ENCODE measurements around the gene PIGR. TPM values are rescaled to one million over a fixed set of nuclear protein-coding genes. Genes with fewer than 3 reads are reported as not detected.

The PIGR gene, protein sequence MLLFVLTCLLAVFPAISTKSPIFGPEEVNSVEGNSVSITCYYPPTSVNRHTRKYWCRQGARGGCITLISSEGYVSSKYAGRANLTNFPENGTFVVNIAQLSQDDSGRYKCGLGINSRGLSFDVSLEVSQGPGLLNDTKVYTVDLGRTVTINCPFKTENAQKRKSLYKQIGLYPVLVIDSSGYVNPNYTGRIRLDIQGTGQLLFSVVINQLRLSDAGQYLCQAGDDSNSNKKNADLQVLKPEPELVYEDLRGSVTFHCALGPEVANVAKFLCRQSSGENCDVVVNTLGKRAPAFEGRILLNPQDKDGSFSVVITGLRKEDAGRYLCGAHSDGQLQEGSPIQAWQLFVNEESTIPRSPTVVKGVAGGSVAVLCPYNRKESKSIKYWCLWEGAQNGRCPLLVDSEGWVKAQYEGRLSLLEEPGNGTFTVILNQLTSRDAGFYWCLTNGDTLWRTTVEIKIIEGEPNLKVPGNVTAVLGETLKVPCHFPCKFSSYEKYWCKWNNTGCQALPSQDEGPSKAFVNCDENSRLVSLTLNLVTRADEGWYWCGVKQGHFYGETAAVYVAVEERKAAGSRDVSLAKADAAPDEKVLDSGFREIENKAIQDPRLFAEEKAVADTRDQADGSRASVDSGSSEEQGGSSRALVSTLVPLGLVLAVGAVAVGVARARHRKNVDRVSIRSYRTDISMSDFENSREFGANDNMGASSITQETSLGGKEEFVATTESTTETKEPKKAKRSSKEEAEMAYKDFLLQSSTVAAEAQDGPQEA
- not detected in 2 replicates for total RNA-seq (2014; rRNA removed; shearing (Covaris generic))

DNA sequence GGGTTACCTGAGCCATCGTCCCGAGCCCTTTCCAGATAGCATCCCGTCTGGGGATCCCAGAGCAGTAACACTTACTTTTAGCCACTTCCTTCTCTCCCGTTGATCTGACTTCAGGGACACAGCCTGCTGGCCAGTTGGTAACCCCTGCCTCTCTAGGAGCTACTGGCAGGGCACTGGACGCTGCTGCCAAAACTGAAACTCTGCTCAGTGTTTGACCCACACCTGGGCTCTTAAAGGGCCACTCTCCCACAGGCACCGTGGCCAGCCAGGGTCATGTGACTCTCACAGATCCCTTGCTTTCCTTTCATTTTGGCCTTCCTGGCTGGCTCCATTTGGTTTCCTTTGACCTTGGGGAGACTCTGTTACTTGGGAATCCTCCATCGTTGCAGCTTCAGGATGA is at the start of gene PIGR:
PIGR (minus strand) TSS at position 206 of the 400 bp plus-strand sequence. CDS start 5,935 bp downstream, outside the sequence.
- no peak for DNase-seq (ENCODE audit: low read depth)

DNA sequence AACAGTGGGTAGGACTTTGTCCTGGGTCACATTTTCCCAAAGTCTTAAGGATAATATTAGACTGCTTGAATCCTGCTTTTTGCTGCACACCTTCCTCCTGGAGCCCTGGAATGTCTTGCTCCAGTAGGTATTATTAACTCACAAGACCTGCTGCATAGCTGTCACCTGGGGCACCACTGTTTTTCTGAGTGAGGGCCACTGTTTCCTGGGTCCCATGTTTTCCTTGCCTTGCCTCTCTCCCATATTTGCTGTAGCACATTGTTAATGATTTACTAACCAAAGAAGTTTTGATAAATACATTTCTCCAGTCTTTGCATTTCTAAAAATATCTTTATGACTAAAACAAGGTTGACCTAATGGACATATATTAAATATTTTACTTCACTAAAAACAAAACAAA is 46.5 kb upstream of the PIGR start:
- no peak for DNase-seq (ENCODE audit: low read depth)

DNA sequence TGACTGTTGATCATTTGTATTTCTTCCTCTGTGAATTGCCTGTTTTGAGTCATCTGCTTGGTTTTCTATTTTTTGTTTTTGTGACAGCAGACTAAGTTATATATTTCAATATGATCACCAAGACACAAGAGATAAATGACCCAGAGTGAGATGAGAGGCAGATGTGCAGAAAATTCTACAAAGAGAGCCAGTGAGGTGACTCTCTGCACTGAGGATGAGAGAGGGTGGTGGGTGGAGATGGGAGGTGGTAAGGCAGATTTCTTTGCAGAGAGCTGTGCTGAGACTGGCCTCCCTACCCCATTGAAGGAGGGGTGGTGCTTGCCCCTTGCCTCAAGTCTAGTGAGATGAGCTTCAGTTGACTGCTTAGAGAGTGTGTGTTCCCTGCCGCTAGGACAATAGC is 41.6 kb upstream of the PIGR start:
- DNase-seq (ENCODE audit: low read depth), result no peak

DNA sequence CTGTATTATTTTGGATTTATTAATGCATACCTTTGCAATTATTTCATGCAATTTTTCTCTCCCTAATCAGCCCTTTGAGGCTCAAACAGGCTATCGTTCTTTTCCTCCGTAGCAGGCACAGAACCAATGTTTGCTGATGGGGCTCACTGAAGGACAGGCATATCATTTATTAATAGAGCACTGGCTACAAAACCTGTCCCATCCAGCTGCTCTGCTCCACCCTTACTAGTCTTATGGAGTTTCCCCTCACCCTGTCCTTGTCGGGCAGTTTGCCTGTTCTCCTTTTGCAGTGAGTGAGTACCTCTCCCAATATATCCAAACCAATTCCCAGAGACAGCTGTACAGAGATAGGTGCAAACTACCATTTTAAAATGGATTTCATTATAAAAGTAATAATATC is 40.6 kb upstream of the PIGR start:
- DNase-seq (ENCODE audit: low read depth), result no peak

DNA sequence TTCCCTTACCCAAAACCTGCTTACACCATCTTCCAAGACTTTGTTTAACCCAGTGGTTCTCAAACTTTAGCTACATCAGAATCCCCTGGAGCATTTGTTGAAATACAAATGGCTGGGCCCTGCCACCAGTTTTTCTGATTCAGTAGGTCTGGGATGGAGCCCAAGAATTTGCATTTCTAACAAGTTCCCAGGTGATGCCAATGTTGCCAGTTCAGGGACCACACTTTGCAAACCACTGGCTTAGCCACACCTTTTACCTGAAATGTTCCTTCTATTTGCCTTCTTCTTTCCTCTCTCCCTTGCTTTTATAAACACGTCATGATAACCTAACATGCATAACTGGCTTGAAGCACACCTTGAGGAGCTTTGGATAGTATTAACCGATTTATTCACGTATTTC is 40.1 kb upstream of the PIGR start:
- DNase-seq (ENCODE audit: low read depth), result no peak

DNA sequence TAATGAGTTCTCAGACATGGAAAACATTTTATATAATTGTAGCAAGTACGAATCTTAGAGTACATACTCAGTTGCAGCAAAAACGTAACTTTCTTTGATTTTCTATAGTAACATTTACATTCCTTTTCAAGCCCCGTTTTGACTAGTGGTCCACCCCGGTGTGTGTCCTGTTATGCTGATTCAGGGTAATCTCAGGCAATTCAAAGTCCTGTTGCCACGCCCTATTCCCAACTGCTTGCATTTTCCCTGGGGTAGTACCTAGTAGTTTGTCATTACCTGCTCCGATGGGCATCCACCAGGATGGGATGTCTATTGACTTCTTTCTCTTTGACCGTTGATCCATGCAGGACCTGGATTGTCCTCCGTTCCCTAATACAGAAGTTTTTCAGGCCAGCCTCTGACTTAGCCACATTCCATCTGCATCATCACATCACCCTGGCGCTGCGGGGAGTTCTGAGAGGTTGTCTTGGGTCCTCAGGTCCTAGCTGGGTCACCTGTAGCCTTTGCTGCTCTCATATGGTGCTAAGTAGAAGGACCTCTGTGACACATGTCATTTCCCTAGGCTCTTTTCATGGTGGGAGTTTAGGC is 39.0 kb upstream of the PIGR start:
- DNase-seq (ENCODE audit: low read depth), result no peak

DNA sequence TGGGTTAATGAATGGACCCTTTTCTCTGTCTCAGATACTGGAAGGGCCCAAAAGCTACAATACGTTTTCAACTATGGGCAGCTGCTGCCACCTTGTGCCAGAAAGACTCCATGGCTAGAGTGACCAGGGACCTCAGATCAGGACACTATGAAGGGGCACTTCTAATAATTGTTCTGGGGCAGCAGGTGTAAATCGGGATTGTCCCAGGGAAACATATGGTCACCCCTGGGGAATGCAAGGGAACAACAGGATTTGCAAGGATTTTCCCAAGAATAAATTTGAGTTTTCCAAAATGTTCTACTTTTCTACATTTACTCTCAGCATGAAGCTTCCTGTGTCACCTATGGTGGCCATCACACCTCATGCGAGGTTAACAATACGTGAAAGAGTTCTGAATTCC is 36.0 kb upstream of the PIGR start:
- DNase-seq (ENCODE audit: low read depth), result peak; percentile 55

DNA sequence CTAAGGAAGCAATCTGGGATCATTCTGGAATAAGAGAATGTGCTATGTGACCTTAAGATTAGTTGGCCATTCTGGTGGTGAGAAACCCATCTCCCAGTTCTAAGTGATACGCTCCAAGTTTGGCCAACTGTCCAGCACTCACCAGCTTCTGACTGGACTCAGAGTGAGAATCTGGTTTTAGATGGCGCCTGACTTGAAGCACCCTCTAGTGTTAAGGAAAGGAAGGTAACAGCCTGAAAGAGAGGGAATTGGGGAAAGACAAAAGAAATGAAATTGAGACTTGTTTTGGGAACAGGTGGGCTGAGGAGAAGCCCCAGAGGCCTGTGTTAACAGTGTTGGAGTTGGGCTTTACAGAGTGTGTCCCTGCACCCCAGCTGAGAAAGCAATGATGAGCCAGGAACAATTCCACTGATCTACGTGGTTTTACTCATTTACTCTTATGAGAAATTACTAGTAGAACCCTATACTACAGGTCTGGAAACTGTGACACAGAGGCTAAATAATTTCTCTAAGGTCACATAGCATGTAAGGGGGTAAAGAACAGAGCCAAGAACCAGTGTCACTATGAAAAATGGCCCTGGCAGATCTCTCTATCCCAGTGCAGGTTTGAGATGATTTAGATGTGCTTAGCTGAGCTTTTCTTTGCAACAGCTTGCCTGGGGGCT is 33.2 kb upstream of the PIGR start:
- DNase-seq (ENCODE audit: low read depth), result peak; percentile 9

DNA sequence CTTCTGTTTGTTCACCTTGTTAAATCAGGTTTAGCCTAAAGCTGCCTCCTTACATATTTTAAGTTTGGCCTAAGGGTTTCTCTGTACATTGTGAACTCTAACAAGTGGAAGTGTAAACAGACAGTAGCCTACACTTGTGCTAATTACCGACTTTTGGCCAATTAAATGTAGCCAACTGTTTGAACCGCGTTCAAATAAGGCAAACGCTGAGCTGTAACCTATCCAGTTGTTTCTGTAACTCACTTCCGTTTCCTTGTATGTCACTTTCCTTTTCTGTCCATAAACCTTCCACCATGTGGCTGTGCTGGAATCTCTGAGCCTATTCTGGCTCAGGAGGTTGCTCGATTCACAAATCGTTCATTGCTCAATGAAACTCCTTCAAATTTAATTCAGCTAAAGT is 32.0 kb upstream of the PIGR start:
- DNase-seq (ENCODE audit: low read depth), result no peak

DNA sequence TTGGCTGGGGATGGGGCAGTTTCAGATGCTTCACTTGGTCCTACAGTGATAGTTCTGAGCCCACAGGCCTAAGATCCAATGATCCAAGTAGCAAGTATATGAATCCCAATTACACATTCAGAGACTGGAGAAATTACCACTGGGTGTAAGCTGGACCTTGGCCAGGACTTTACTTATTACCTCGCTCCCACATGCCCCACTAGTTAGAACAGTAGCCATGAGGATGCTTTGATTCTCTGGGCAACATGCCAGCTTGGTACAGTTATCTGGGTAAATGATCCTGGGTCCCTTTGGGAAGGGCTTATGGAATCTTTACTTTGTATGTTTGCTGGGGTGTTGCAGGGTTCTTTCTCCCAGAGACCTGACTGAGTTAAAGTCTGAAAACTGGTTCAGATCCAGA is 29.0 kb upstream of the PIGR start:
- DNase-seq (ENCODE audit: low read depth), result no peak

DNA sequence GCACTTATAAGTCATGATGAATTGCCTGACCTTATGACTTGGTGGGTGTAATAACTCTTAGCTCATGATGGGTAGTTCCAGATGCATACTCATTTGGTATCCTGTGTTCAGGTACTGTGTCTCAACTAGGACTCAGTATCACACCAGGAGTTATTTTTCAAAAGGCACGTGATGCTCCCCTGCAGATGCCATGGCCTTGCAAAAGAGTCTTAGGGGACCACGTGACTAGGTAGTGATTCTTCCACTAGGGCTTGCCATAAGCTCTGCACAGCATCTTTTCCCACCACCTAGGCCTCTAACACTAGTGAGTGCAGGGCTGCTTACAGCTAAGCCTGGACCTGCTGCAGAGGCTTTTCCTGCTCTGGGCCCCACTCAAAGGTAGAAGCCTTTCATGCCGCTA is 27.9 kb upstream of the PIGR start:
- DNase-seq (ENCODE audit: low read depth), result no peak

DNA sequence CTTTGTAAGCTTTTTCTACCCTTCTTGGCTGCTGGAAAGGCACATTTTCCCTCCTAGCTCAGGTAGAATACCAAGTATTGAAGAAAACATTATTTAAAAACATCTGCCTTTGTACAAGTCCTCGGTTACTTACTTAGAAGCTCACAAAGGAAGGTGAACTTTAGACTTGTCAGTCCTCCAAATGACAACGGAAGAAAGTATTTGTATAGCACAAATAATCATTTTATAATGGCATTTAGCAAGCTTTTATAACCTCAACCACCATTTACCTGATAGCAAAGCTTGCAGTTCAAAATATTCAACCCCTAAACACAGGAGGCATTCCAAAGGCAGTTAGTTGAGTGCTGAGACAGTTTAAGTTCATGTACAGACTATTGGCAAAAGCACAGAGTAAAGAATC is 26.5 kb upstream of the PIGR start:
- DNase-seq (ENCODE audit: low read depth), result no peak

DNA sequence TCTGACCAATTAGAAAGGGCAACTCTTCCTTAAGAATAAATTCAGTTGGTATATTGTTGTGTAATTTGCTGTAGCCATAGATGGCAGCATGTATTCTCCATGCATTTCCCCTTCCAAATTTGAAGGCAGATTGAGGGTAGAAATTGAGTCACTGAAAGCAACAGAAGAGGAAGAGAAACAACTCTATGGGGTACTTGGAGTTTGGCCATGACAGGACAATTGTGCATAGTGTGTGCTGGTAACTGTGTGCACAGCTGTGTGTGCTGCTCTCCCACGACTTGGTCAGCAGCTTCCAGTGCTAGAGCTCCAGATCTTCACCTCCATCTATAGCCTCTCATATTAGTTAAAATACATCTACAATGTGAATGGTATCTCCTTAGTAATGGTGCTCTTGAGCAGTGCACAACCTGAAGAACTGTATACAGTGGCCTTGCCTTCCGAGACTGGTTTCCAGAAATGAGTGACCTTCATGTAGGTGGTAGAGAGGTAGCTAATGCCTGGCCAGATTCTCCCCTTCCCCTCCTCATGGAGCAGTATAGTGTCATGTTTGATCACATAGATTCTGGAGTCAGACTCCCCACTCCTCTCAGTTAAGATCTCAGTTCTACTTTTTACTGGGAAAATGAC is 24.9 kb upstream of the PIGR start:
- DNase-seq (ENCODE audit: low read depth), result no peak

DNA sequence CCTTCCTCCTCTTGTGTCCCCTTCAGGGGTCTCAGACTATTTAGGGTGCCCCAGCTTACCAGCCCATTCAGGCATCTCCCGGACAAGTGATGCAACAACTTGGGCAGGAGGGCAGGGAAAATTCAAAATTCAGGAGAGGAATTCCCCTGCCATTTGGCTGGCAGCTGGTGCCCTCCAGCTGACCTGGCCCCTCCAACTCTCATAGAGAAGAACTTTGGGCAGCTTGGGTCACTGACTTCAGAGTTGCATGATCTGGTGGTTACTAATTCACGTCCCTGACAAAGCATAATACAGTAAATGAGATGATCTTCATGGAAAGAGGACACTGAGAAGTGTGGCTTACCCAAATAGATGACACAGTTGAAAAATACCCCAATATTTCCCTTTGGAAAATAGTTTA is 24.2 kb upstream of the PIGR start, which contains the start of gene FCAMR:
FCAMR (minus strand) TSS at position 15 of the 400 bp plus-strand sequence. CDS start 335 bp downstream, outside the sequence.
- DNase-seq (ENCODE audit: low read depth), result no peak

DNA sequence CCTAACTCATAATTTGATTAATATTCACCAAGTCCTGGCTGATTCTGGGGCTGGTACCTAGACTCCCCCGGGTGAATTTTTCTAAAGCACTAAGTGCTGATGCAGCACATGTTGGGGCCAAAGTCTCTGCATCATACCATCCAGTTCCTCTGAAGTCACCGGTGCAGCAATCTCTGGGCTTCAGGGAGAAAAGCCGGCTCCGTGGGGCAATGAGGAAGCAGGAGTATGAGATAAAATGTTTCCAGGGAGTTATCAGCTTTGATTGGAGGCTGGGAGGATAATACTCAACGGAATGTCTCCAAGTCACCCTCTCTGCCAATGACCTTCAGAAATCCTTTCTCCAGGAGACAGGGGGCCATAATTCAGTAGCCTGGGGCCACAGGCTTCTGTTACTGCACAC is 22.8 kb upstream of the PIGR start:
- DNase-seq (ENCODE audit: low read depth), result no peak

DNA sequence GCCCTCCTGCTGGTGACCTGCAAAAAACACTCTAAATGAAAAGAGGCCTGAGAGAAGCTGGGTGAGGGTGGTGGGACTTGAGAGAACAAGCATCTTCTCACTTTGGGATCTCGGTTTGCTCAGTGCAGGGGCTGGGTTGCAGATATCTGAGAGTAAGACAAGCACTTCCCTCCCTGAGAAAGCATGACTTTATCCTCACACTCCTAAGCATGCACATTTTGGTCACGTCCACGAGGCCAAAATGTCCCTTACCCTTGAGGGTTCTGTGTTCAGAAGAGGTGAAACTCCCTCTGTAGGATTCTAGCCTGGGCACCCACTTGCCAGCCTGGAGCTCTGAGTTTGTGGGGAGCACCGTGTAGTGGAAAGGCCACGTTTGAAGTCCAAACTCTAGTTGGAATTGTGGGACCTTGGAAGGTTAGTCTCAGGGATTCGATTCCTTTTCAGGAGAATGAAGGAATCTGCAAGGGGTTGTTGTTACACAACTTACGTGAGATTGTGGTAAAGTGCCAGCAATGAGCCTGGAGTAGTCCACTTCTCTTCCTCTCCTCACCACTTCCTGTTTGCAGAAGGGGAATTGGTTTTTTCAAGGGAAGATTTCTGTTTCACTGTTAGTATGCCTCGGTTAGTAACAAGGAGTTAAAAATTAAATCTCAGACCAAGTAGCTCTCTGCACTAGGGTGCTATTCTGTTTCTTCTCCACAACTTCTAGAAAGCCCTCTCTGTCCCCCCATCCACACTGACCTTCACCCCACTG is 21.0 kb upstream of the PIGR start:
- peak; percentile 22 for DNase-seq (ENCODE audit: low read depth)

DNA sequence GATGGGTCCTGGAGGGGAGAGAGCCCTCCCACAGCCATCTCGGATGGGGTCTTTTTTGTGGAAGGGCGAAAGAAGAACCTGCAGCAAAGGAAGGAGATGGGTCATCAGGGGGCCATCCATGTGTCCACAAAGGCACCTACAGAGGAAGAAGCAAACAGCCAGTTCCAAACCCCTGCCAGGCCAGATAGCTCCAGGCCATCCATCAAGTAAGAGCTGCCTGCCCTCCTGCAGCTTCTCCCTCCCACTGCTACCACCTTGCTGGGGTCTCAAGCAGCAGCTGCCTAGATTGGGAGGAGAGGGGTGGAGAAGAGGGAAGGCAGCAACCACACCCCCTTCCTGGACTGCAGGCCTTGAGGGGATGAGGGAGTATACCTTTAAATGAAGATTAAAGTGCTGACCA is 19.5 kb upstream of the PIGR start:
- no peak for DNase-seq (ENCODE audit: low read depth)

DNA sequence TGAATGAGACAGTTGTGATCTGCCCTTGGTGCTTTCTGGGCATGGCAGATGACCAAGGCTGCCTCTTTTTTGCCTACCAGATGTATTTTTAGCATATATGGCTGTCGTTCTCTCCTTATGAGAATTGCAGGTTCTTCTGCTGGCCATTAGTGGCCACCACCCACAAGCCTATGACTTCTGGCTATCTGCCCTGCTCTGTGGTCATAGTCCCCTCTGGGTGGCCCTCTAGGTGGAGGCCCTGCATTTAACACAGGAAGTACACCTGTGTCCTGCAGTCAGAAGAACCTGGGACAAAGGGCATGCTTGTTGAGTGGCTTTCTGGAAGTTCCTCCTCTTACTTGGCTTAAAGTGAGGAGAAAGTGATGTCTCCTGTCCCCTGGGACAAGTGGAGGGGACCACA is 17.5 kb upstream of the PIGR start:
- DNase-seq (ENCODE audit: low read depth), result no peak

DNA sequence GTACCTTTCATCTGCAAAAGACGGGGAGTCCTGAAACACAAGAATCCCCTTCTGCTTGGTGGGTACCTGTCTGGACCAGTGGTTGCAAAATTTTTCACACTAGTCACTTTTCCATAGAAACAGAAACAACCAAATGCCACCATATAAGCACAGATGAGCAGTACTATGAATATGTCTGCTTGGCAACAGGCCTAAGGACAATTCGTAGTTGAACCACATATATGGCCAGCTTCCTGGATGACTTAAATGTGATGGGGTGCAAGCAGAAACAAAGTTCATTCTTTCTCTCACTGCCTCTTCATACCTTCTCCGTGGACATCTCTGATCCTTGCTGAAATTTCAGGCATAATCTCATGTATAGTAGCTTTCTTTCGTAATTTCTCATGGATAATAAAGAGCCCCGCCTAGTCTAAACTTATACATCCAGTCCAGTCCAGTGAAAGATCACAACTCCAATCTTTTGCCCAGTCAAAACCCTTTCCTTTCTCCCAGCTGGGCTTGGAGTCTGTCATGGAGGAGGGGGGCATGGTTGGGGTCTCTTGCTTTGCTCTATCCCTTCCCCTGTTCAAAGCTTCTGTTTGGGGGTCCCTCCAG is 16.9 kb upstream of the PIGR start:
- DNase-seq (ENCODE audit: low read depth), result no peak

DNA sequence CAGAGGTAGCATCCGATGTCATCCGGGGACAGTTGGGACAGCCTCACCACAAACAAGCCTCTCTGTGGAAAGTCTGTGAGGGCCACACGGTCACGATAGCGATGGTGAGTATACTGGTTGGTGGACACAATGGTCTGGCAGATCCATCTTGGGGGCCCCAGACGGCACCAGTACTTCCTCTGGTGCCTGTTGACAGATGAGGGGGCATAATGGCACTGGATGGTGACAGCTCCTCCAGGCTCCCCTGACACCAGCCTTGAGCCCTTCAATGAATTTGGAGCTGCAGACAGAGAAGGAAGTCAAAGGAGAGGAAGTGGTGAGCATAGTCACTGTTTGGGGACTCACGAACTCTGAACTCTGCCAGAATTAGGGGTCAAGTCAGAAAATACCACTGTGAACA is 16.0 kb upstream of the PIGR start:
- no peak for DNase-seq (ENCODE audit: low read depth)

DNA sequence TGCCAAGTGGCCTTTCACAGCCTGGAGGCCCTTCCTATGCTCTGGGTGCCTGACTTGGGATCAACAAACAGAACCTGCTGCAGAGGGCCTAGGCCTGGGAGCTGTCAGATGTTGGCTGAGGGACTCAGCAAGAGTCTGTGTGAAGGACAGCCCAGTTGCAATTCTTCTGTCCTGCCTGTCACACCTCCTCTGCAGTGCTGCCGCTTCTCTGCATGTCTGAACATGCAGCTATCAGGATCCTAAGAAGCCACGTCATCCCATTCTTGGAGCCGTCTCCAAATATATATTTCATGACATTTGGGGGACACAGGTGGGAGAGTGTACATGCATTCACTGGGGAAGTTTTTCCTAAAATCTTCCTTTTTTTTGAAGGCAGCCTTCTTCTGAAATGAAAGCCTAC is 15.4 kb upstream of the PIGR start:
- no peak for DNase-seq (ENCODE audit: low read depth)
